Measurements from ENCODE around the gene FAM187B.
A peak's percentile ranks its signal among the peaks of the same experiment; 100 is the strongest.

FAM187B gene

DNA sequence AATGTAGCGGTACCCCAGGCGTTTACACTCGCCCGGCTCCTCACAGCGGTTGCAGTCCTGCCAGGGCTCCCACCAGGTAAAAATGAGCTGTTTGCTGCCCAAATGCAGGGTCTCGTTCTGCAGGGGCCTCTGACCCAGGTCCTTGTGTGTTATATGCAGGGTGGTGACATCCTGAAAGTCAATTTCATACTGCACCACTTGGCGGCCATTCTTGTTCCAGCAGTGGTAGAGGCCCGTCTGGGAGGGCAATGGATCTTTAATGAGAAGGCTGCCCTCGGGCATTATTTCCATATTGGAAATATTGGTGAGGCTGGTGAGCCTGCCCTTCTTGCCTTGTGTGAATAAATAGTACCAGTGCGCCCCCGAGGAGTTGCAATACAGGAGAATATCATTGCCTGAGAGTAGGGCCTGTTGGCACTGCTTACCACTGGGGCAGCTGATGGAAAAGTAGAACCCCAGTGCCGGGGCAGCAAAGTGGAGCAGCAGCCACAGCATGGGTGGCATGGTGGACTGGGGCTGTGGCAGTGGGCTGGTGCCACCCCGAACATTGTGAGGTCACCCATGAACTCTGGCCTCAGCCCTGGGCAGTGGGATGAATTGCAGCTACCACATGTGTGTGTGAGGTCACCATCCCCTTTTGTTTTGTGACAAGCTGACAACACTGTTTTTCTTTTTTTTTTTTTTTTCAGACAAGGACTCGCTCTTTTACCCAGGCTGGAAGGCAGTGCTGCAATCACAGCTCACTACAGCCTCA lies at the start of gene FAM187B:
Gene FAM187B (minus strand): TSS at position 563 of the 754 bp plus-strand sequence. CDS start 59 bp downstream, at position 504.
- DNase-seq, result no peak

DNA sequence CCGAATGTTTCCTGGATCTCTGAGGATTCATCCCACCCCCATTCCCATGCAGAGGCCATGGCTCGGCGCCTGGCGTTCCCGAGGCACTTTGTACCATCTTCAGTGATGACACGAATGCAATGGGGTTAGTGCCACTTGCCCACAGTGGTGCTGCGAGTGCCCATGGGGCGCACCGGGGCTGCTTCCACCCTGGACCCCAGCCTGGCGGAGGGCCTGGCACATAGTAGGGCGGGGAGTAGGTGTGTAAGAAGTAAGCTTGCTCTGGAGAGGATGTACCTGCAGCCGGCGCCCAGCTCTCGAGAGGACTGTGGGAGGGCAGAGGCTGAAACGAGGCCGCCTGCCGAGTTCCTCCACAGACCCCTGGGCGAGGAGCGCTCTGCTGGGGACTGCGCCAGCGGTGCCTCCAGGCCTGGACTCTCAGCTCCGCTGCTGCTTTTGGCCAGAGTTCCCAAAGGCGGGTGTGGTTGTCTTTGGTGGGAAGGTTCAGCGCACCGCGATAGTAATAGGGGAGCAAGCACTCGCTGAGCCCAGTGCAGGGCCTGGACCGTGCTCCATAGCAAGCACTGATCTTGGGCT lies 48.3 kb upstream of the FAM187B start:
- no peak for DNase-seq

DNA sequence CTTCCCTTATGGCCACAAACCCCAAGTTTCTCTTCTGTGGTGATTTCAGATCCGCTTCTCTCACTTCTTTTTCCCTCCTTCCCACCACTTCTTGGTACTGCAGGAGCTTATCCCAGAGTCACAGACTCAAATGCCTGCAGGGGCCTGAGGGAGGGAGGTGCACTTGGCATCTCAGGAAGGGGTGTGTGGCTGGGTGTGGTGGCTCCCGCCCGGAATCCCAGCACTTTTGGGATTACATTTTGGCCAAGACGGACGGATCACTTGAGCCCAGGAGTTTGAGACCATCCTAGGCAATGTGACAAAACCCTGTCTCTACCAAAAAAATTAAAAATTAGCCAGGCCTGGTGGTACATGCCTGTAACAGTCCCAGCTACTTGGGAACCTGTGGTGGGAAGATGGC lies 45.8 kb upstream of the FAM187B start:
- no peak for DNase-seq

- DNase-seq, result no peak
Measured at GRCh38 chr19:35273686-35274259, 45.2 kb upstream of the FAM187B start.

DNA sequence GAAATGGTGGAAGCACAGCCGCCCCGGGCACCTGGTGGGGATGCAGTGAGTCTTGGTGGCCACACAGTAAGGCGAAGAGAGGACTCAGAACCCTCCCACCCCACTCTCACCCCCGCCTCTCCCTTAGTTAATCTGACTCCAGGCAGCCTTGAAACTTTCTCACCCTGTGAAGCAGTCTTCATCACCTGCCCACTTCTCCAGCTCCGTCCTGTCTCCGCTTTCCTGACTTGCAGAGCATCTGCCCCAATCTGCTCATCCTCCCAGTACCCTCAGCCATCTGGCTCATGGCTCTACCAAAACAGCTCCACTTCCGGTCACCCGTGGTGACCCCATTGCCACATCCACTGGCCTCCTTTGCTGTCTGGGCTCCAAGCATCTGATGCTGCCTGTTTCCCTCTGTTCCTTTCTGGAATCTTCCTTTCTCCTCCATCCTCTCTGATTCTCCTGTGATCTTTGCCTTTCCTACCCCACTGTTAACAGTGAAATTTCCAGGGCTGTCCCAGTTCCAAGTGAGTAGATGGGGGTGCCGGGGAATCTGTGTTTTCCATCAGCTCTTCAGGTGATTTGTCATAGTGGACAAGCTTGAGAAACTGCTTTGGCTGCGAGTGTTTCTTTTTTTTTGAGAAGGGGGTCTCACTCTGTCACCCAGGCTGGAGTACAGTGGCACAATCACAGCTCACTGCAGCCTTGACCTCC lies 44.6 kb upstream of the FAM187B start:
- DNase-seq, result no peak

DNA sequence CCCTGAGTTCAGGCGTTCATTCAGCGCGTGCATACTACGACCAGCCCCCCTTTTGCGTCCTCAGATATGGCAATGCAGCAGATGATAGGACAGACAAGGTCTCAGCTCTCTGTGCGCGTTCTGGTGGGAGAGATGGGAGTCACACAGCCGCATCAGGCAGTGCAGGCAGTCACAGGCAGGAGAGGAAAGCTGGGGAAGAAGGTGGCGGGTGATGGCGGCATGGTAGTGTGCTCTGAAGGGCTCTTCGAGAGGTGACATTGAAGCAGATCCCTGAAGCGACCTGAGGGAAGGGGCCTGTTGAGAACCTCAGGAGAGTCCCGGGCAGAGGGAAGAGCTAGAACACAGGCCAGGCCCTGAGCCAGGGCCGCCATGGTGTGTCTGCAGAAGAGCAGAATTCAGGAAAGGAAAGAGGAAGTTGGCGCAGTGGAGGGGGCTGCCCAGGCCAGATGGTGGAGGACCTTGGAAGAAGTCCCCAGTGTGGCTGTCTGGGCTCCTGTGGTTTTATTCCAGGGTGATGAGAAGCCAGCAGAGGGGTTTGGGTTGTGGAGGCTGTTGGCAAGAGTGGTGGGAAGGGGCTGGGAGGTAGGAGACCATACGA lies 43.7 kb upstream of the FAM187B start:
- no peak for DNase-seq

DNA sequence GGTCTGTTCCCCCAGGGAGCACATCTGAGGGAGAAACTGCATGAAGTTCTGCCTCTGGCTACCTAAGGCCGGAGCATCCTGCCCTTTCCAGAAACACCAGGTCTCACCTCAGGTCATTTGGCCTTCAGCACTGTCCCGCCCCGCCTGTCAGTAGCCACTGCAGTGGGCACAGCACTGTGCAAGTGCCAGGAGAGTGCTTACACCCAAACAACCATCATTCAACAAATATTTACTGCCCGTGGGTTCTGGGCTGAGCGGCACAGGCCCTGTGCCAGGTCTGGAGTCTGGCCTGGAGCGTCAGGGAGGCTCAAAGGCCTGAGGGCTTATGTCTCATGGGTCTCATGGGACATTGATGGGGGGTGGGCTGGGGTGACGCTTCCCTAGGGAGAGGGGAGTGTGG lies 43.0 kb upstream of the FAM187B start:
- DNase-seq, result no peak

DNA sequence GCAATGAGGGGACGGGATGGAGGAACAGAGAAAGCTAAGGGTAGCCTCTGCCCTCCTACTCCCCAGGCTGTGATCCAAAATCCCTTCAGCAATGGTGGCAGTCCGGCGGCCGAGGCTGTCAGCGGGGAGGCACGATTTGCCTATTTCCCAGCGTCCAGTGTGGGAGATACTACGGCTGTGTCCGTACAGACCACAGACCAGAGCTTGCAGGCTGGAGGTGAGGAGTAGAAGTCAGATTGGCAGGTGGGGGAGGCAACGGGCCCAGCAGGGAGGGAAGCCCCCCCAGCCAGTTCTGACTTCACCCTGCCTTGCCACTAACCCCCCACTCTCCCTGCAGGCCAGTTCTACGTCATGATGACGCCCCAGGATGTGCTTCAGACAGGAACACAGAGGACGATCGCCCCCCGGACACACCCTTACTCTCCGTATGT lies 41.9 kb upstream of the FAM187B start:
- no peak for DNase-seq

- peak; percentile 78 for DNase-seq
Measured at GRCh38 chr19:35269438-35270117, 41.0 kb upstream of the FAM187B start.

DNA sequence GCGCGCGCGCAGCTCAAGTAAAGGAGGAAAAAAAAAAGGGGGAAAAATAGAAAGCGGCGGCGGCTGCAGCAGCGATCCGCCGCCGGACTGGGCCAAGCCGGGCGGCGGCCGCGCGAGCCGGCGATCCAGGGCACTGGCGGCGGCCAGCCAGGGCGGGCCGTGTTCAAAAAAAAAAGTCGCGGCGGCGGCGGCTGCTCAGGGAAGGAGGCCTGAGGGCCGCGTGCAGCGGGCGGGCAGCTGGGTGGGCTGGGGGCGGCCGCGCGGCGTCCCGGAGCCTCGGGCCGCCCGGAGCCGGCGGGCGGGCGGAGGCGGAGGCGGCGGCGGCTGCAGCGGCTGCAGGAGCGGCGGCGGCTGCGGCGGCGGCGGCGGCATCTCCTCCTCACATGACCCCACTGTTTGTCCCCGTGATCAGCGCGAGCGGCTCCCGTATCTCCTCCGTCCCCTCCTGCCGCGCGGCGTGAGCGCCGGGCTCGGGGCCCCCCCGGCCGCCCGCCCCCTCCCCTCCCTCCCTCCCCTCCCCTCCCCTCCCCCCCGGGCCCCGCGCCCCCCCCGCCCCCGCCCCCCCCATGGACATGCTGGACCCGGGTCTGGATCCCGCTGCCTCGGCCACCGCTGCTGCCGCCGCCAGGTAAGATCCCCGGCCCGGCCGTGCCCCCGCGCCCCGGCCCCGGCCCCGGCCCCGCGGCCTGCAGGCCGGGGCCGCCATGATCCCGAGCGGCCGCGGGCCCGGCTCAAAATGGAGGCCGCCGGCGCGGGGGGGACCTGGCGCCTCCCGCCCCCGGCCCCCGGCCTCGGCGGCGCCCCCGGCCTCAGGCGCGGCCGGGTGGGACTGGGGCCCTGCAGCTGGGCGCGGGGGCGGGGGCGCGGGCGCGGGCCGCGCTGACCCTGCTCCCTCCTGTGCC lies 40.2 kb upstream of the FAM187B start, which contains the start of gene USF2:
Gene USF2 (plus strand): TSS at position 427 of the 902 bp plus-strand sequence. CDS start 140 bp downstream, at position 567.
- peak; percentile 65 for DNase-seq

DNA sequence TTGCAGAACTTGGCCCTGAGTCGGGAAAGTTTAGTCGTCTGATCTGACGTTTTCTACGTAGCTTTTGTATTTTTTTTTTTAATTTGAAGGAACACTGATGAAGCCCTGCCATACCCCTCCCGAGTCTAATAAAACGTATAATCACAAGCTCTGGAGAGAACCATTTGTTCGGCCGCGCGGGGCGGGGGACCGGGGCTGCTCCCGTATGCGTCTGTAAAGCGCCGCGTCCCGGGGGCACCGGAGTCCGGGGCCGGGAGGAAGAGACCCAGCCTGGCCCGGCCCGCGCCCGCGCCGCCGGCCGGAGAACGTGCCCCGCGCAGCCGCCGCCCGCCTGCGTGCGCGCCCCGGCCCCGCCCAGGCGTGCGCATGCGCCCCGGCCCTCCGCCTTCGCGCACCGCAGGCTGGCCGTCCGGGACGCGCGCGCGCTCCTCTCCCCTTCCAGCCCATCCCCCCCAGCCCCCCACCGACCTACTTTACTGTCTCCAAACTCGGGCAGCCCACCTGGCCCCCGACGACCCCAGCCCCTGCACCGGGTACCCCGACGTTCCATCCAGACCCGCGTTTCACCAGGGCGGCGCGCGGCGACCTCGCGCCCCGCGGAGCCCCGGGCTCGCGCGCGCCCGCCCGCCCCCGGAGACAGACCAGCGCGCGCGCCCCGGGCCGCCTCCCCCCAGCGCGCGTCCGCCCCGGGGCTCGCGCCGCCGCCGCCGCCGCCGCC lies 39.4 kb upstream of the FAM187B start:
- DNase-seq, result peak; percentile 75

- DNase-seq, result peak; percentile 35
Measured at GRCh38 chr19:35267353-35267817, 38.8 kb upstream of the FAM187B start.

GRCh38 chr19:35266520-35267352 lies 38.2 kb upstream of the FAM187B start:
- DNase-seq, result peak; percentile 16

GRCh38 chr19:35265900-35266519 lies 37.5 kb upstream of the FAM187B start:
- no peak for DNase-seq

- no peak for DNase-seq
Measured at GRCh38 chr19:35265126-35265899, 36.8 kb upstream of the FAM187B start.

DNA sequence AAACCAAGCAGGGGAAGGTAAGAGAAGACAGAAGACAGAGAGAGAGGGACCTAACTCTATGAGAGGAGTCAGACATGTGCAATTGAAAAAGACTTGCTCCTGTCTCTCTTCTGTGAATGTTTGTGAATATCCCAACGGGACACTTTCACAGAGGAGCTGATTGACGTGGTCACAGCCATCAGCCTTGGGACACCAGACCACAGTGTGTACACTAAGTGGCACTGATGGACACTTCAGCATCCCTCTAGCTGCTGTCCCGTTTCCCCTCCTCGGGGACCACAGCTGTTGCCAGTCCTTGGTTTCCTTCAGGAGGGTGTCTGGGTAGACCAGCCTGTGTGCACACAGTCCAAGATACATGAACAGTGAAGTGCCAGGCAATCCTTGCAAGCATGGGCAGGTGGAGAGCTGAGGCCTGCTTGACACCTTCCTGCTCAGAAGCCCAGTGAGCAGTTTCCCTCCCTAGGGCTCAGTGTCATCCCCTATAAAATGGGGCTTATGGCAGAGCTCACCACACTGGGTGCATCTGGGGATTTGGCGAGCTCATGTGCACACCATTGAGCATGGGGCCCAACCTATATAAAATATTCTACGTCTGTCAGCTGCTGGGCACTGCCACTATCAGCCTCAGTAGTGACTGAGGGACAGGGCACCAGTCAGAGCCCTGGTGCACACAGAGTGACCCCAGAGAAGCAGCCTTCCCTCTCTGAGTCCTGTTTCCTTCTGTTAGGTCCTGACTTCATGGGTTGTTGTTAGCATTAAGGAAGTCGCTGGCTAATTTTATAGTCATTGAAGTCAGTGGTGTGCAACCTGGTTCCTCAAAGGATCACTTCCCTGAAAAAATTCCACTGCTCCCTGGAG lies 36.0 kb upstream of the FAM187B start:
- DNase-seq, result no peak

DNA sequence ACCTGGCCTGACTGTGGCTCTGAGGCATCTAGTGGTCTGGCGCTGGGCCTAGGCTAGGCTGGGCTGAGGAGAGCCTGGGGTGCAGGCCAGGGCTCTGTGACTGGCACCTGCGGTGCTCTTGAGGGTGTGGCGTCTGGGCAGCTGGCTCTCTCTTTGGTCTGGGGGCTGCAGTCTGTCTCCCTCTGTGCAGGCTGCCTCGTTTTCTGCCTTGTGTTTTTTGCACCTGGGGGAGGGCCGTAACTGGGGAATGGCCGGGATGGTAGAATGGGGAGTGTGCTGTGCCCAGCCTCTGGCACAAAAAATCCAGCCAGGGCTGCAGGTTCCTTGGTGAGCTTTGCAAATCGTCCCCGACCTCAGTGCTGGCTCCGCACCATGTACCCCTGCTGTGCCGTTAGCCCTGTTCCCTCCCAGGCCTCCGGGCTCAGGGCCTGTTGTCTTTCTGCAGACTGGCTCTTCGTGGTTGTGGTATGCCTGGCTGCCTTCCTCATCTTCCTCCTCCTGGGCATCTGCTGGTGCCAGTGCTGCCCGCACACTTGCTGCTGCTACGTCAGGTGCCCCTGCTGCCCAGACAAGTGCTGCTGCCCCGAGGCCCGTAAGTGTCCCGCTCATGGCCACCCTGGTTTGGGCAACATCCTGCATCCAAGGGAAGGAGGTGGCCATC lies 33.7 kb upstream of the FAM187B start:
- DNase-seq, result no peak

Data from EL (cell line).